Measurements from ENCODE around the gene SLC6A11.

DNA sequence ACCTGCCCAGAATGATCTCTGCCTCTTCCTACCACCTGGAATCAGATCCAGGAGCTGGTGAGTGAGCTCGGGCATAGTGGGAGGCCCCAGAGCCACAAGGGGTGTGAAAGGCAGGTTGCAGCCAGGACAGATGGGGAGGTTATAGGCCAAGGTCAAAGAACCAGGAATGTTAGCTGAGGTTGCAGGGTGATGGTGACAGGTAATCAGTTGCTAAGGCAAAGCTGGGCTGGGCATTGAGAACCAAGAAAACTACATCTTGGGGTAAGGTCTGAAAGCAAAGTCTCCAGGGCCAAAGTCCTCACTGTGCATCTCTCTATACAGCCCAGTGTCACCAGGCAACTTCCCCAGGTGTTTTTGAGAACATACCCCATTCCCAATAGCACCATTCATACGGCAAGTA lies 38.4 kb upstream of the SLC6A11 start:
- TF ChIP-seq, protein P1, sequence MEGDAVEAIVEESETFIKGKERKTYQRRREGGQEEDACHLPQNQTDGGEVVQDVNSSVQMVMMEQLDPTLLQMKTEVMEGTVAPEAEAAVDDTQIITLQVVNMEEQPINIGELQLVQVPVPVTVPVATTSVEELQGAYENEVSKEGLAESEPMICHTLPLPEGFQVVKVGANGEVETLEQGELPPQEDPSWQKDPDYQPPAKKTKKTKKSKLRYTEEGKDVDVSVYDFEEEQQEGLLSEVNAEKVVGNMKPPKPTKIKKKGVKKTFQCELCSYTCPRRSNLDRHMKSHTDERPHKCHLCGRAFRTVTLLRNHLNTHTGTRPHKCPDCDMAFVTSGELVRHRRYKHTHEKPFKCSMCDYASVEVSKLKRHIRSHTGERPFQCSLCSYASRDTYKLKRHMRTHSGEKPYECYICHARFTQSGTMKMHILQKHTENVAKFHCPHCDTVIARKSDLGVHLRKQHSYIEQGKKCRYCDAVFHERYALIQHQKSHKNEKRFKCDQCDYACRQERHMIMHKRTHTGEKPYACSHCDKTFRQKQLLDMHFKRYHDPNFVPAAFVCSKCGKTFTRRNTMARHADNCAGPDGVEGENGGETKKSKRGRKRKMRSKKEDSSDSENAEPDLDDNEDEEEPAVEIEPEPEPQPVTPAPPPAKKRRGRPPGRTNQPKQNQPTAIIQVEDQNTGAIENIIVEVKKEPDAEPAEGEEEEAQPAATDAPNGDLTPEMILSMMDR (conservative IDR thresholded peaks at IDR 0.05), result no peak
- no peak for TF ChIP-seq EZH2 (IDR thresholded peaks at IDR 0.05; ENCODE audit: low read depth)
